HG03039 (cell line): Measurements from ENCODE around the gene CISTR.
"Not testable (repeated sequence)": the region's sequence is repeated elsewhere in the genome, so short reads cannot be mapped to it uniquely, and the experiment has no call there.

Experiments used
- ATAC-seq: cut with Tn5 transposase; IDR thresholded peaks from one replicate; pipeline ENCODE4 v1.9.1; 2021; ENCODE audit warnings: mild to moderate bottlenecking, moderate library complexity; ENCODE audit not compliant: unreplicated experiment

CISTR gene

GRCh38 chr12:53764615-53765014 lies 12.8 kb upstream of the CISTR start:
- no peak for ATAC-seq

- not testable (repeated sequence) for ATAC-seq
These were observed 11.0 kb upstream of the CISTR start for GRCh38 chr12:53762793-53763192.

GRCh38 chr12:53761306-53761705 lies 9.5 kb upstream of the CISTR start:
- no peak for ATAC-seq

- ATAC-seq = no peak
These were observed 7.5 kb upstream of the CISTR start for GRCh38 chr12:53759261-53759660.

GRCh38 chr12:53758730-53759103 lies 6.9 kb upstream of the CISTR start:
- ATAC-seq = no peak

GRCh38 chr12:53758081-53758729 lies 6.4 kb upstream of the CISTR start:
- no peak for ATAC-seq

GRCh38 chr12:53757101-53757770 lies 5.5 kb upstream of the CISTR start:
- peak; percentile 62 for ATAC-seq

- ATAC-seq = no peak
These were observed 4.7 kb upstream of the CISTR start for GRCh38 chr12:53756300-53757100.

GRCh38 chr12:53755893-53756292 lies 4.1 kb upstream of the CISTR start:
- ATAC-seq = no peak

GRCh38 chr12:53755451-53755891 lies 3.7 kb upstream of the CISTR start:
- no peak for ATAC-seq

- ATAC-seq = no peak
These were observed 3.0 kb upstream of the CISTR start for GRCh38 chr12:53754633-53755264.

GRCh38 chr12:53754188-53754585 lies 2.4 kb upstream of the CISTR start:
- no peak for ATAC-seq

- ATAC-seq = no peak
These were observed 842 bp upstream of the CISTR start for GRCh38 chr12:53752621-53753020.

- ATAC-seq = no peak
These were observed 418 bp upstream of the CISTR start for GRCh38 chr12:53752192-53752601.

- ATAC-seq = no peak
These were observed 905 bp downstream of the CISTR start for GRCh38 chr12:53750812-53751335.

GRCh38 chr12:53749986-53750811 lies 1.6 kb downstream of the CISTR start:
- no peak for ATAC-seq

GRCh38 chr12:53748072-53748840 lies 3.5 kb downstream of the CISTR start:
- no peak for ATAC-seq

GRCh38 chr12:53747095-53747494 lies 4.7 kb downstream of the CISTR start:
- ATAC-seq = no peak

GRCh38 chr12:53746592-53747092 lies 5.1 kb downstream of the CISTR start:
- no peak for ATAC-seq
